ENCODE measurements around the gene APEX1. TPM values are rescaled to one million over a fixed set of nuclear protein-coding genes. Genes with fewer than 3 reads are reported as not detected.
A peak's percentile ranks its signal among the peaks of the same experiment; 100 is the strongest.

APEX1 gene
- total and polyA plus RNA-seq, 2 of the 8 experiments (the other 6 are each of a cell fraction or from before 2014, with no cell fraction given), result 384 to 700 TPM

DNA sequence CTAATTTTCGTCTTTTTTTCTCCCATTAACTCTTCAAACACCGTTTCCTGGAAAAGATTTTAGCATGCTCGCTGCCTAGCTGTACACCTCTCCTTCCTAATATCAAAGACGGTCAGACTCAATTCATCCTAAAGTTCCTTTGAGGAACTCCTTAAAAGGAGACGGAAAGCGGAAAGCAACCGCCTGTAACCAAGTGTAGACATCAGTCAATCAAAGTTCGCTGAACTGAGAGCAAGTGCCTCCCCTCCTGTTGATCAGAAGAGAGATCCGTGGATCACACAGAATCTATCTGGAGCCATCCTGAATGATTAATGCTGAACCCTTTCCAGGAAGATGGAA is 41.3 kb upstream of the APEX1 start:
- Histone ChIP-seq H3K18ac (ENCODE audit: extremely low read depth, low read length) (no peak overlapping the region), H3K4me1 (replicated peaks in 1 of 4; ENCODE audit: control insufficient read depth in 3 of 4, insufficient read depth in 4 of 4, low read length in 3 of 4) (peaks cover 0 to 5% (median 3%) of the 10 kb centered on the region in 4 experiments; a peak in 3 of 7 replicates), H3K4ac (replicated peaks; ENCODE audit: insufficient read length, low read depth, low read length) (no peak overlapping the region), H3K14ac (ENCODE audit: insufficient read length) (no peak overlapping the region), H3K9ac (replicated peaks in 1 of 4; ENCODE audit: extremely low read depth in 1 of 4, low read depth in 3 of 4, low read length in 3 of 4) (peak overlapping the region in 2 of 4 experiments; percentile 38 to 63; a peak in 5 of 7 replicates), H3K9me3 (ENCODE audit: insufficient read depth in 2 of 2, low read depth in 1 of 2, low read length in 1 of 2) (no peaks in the 10 kb centered on the region), H3K4me2 (ENCODE audit: insufficient read depth in 1 of 2, low read depth in 2 of 2, low read length in 2 of 2) (peak overlapping the region; percentile 68 to 81), H2BK120ac (replicated peaks; ENCODE audit: low read depth, low read length) (no peak overlapping the region), H2BK20ac (ENCODE audit: low read length) (no peak overlapping the region), H3K4me3 (ENCODE audit: extremely low read depth in 1 of 4, insufficient read depth in 2 of 4, low read depth in 3 of 4, low read length in 4 of 4) (peak overlapping the region; percentile 91 to 97 (median 92)), H3K27me3 (replicated peaks in 1 of 4; ENCODE audit: control insufficient read depth in 3 of 4, extremely low read depth in 1 of 4, insufficient read depth in 3 of 4, low read length in 3 of 4) (no peaks in the 10 kb centered on the region), H4K5ac (ENCODE audit: insufficient read length, low read depth, low read length) (no peak overlapping the region), H3K79me1 (ENCODE audit: low read depth, low read length) (0 out of 2 replicates have a peak, but pooled peaks cover 3% of the 10 kb centered on the region), H3K79me2 (ENCODE audit: control insufficient read depth in 1 of 2, insufficient read depth in 2 of 2, low read length in 2 of 2) (no peaks in the 10 kb centered on the region; a peak in 1 of 4 replicates), H2AFZ (ENCODE audit: low read length) (peak overlapping the region; percentile 37), H2AK5ac (ENCODE audit: low read depth, low read length) (no peak overlapping the region), H3K23me2 (ENCODE audit: low read depth, low read length) (peaks cover 7% of the 10 kb centered on the region), H4K8ac (ENCODE audit: extremely low read depth, insufficient read depth, low read length) (no peak overlapping the region), H4K91ac (replicated peaks; ENCODE audit: insufficient read length, low read length) (no peak overlapping the region), H2BK15ac (ENCODE audit: low read length) (0 out of 2 replicates have a peak overlapping the region, but pooled peaks have one; percentile 5), H2BK12ac (ENCODE audit: low read depth, low read length) (no peak overlapping the region), H3K23ac (ENCODE audit: insufficient read length) (no peak overlapping the region), H2BK5ac (ENCODE audit: low read depth, low read length) (no peak overlapping the region), H4K20me1 (replicated peaks in 1 of 2; ENCODE audit: control insufficient read depth in 1 of 2, insufficient read depth in 2 of 2, low read length in 2 of 2) (no peaks in the 10 kb centered on the region), H3K36me3 (ENCODE audit: control insufficient read depth in 2 of 4, insufficient read depth in 4 of 4, low read length in 3 of 4) (no peaks in the 10 kb centered on the region), H3K27ac (ENCODE audit: low read depth, low read length) (no peak overlapping the region), H3K56ac (replicated peaks; ENCODE audit: insufficient read length, low read depth, low read length) (peak overlapping the region; percentile 60)
- FAIRE-seq (no peak), DNase-seq (ENCODE audit: low read depth in 1 of 2, low spot score in 2 of 2) (no peak)
- 5% methylated on average over 9 of the region's 9 CpGs; no CpG with 5 or more reads in 1 of the 2 experiments for WGBS, 2 experiments (ENCODE audit: extremely low coverage in 1 of 2, insufficient coverage in 1 of 2, insufficient read length in 1 of 2, insufficient replicate concordance in 2 of 2, low coverage in 1 of 2, low lambda C conversion rate in 2 of 2, missing lambda C conversion rate in 1 of 2)
- ChIA-PET CTCF (ENCODE audit: partially characterized antibody) (interaction anchor here (0.9 to 3.7 kb wide), 6 partner anchors 11 to 195 kb away, joined by 3 to 35 read pairs (median 6); partner anchors contain the start of genes APEX1 and OSGEP), POLR2A (ENCODE audit: partially characterized antibody) (interaction anchor here (0.7 to 3.4 kb wide), 13 partner anchors 9 to 198 kb away, joined by 3 to 23 read pairs (median 3); partner anchors contain the start of genes APEX1, OSGEP and PARP2)
- no peak for TF ChIP-seq TBP (IDR thresholded peaks at IDR 0.05; ENCODE audit: low read depth, low read length)
- TF ChIP-seq E2F6 (IDR thresholded peaks at IDR 0.05), result no peak
- TF ChIP-seq CHD1 (IDR thresholded peaks at IDR 0.05; ENCODE audit: low read depth, low read length), result no peak
- TF ChIP-seq PHF8 (conservative IDR thresholded peaks at IDR 0.05; ENCODE audit: low read depth, low read length), result no peak
- TF ChIP-seq SAP30 (IDR thresholded peaks at IDR 0.05; ENCODE audit: insufficient read depth, insufficient replicate concordance, low read length), result no peak
- no peak for TF ChIP-seq CTCF (IDR thresholded peaks at IDR 0.05; ENCODE audit: control extremely low read depth in 1 of 3, insufficient read depth in 1 of 3, low read depth in 1 of 3, low read length in 3 of 3)
- no peak for TF ChIP-seq SP4 (IDR thresholded peaks at IDR 0.05; ENCODE audit: low read length)
- TF ChIP-seq RFX5 (IDR thresholded peaks at IDR 0.05; ENCODE audit: borderline replicate concordance, low read depth, low read length), result no peak
- no peak for TF ChIP-seq NANOG (IDR thresholded peaks at IDR 0.05; ENCODE audit: insufficient read depth, low read depth, low read length, poor library complexity, severe bottlenecking)
- no peak for TF ChIP-seq SUZ12 (IDR thresholded peaks at IDR 0.05; ENCODE audit: low read length)
